ENCODE data around the gene PCSK2.
"Not testable (repeated sequence)": the region's sequence is repeated elsewhere in the genome, so short reads cannot be mapped to it uniquely, and the experiment has no call there.

Gene PCSK2

DNA sequence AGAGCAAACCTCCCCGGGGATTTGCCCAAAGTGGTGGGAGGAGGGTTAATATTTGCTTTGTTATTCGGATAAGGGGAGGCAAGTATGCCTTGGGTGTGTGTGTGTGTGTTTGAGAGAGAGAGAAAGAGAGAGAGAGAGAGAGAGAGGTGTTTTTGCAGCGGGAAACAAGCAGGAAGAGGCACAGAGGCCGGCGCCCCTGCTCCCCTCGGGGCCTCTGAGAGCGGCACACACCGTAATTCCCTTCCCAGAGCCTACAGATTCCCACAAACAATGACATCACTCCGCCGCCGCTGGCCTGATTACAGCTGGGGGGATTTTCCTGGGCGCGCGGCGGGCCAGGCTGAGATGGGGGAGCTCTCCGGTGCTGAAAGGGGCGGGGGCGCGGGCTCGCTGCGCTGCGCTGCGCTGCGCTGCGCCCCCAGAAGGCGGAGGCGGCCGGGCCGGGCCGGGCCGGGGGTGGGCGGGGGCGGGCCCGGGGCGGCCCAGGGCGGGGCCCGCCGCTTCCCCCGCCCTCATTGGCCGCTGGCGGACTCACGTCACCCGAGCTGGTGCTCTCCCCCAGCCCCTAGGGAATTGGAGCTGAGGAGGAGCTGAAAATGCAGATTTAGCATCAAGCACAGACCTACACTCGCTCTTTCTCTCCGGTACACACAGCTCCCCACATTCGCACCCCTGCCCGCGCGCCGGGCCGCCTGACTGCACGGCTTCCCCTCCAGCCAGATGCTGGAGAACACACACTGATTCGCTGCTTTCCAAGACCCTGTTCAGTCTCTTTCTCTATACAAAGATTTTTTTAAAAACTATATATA, at the start of gene PCSK2:
Gene PCSK2, plus strand, starts transcription at position 631 of the 809 bp plus-strand sequence. CDS start 266 bp downstream, outside the sequence.
- in situ Hi-C loops (cut with HindIII; ENCODE audit: low sequenced_read_pairs), result no loop called here

DNA sequence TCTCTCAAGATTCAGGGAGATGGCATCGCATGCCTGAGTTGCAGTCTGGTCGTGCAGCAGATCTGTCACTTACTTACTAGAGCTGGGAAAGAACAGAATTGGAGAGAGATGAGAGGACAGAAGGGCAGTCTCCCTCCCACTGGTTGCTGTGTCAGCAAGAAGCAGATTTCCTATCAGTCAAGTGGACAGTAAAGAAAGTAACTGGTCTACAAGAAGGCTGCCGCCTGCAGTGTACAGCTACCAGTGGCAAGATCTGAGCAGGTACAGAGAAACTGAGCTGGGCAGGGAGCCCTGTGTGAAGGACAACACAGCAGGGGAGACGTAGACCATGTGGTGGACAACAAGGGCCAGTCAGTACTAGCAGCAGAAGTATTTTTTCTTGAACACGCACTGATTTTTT, 49.5 kb upstream of the PCSK2 start:
- in situ Hi-C loops (cut with HindIII; ENCODE audit: low sequenced_read_pairs), result no loop called here

GRCh38 chr20:17179840-17180239, 47.0 kb upstream of the PCSK2 start:
- in situ Hi-C loops (cut with HindIII; ENCODE audit: low sequenced_read_pairs), result no loop called here

GRCh38 chr20:17189976-17190695, 36.7 kb upstream of the PCSK2 start:
- in situ Hi-C loops (cut with HindIII; ENCODE audit: low sequenced_read_pairs), result no loop called here

- in situ Hi-C loops (cut with HindIII; ENCODE audit: low sequenced_read_pairs), result no loop called here
Measured at GRCh38 chr20:17197041-17197440, 29.8 kb upstream of the PCSK2 start.

- in situ Hi-C loops (cut with HindIII; ENCODE audit: low sequenced_read_pairs), result no loop called here
Measured at GRCh38 chr20:17202030-17202429, 24.8 kb upstream of the PCSK2 start.

DNA sequence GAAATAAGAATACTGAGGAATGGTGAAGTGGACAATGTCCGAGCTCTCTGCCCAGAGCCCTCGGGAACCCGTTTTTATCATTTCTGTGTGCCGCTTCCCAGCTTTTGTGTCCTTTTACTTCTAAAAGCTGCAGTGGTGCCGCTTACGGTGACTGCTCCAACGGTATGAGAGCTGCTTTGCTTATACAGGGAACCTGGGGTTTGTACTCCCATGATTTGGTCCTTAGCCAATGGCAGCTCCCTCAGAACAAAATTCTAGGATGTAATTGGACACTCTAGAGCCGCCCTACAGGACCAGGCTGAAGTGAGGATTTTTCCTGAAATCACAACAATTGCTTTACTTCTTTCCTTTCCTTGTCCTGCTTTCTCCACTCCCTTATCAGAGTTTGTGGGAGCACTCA, 24.2 kb upstream of the PCSK2 start:
- in situ Hi-C loops (cut with HindIII; ENCODE audit: low sequenced_read_pairs), result no loop called here

DNA sequence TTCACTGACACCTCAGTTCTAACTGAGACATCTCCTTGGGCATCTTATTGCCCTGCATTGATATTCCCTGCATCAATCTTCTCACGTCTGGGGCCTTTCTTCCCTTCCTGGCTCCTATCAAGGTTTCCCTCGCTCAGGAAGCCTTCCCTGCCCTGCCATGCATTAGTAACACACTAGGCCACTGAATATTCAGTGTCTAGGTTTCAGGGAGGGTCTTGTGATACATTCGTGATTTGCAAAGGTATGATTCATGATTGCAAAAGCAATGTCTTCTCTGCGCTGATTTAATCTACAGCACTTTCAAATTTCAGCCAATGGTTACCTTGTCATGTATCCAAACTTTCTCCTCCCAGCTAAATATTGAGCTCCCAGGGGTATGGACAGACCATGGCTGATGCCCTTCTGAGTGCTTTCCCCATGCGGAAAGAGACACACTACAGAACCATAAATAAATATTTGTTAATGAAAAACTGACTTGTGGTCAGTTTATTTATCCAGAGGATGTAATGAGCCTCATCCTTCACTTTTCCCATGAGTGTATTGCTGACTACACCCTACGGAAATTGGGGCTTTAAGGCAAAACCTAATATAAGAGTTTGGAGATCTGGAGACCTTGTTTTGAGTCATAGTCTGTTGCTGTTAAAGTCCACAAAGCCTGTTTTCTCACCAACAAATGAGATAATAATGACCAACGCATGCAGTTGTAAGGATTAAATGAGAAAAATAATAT, 21.6 kb upstream of the PCSK2 start:
- in situ Hi-C loops (cut with HindIII; ENCODE audit: low sequenced_read_pairs), result no loop called here

DNA sequence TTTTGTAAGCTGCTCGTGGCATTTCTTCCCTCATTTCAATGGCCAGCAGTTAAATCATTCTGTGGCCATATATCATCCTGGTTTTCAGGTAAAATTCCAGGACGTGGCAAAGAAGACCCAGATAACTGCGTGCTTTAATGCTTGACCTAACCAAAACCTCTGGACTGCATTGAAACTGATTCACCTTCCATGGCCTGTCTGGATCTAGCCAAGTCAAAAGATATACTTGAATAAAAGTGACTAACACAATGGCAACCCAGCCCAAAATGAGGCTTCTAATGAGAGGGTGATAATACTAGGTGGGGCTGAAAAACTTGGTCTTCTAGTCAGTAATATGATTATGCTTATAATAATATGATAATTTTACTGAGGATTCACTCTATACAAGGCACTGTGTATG, 16.5 kb upstream of the PCSK2 start:
- in situ Hi-C loops (cut with HindIII; ENCODE audit: low sequenced_read_pairs), result no loop called here

- in situ Hi-C loops (cut with HindIII; ENCODE audit: low sequenced_read_pairs), result no loop called here
Measured at GRCh38 chr20:17210983-17211382, 15.9 kb upstream of the PCSK2 start.

- in situ Hi-C loops (cut with HindIII; ENCODE audit: low sequenced_read_pairs), result no loop called here
Measured at GRCh38 chr20:17215167-17215566, 11.7 kb upstream of the PCSK2 start.

DNA sequence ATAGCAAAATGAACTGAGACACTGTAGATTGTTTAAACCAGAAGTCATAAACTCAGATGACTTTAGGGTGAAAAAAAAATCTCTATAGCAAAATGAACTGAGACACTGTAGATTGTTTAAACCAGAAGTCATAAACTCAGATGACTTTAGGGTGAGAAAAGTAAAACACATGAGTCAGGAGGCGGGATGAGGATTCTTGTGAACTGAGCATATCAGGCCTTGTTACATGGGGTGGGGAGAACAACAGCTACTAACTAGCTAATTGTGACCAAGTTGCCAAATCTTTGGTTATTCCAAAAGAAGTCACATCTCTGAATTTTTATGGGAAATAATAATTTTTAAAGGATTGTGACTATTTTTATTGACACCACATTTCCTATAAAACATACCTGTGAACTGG, 7.0 kb upstream of the PCSK2 start:
- in situ Hi-C loops (cut with HindIII; ENCODE audit: low sequenced_read_pairs), result not testable (repeated sequence)

GRCh38 chr20:17223553-17223952, 3.3 kb upstream of the PCSK2 start:
- in situ Hi-C loops (cut with HindIII; ENCODE audit: low sequenced_read_pairs), result no loop called here

DNA sequence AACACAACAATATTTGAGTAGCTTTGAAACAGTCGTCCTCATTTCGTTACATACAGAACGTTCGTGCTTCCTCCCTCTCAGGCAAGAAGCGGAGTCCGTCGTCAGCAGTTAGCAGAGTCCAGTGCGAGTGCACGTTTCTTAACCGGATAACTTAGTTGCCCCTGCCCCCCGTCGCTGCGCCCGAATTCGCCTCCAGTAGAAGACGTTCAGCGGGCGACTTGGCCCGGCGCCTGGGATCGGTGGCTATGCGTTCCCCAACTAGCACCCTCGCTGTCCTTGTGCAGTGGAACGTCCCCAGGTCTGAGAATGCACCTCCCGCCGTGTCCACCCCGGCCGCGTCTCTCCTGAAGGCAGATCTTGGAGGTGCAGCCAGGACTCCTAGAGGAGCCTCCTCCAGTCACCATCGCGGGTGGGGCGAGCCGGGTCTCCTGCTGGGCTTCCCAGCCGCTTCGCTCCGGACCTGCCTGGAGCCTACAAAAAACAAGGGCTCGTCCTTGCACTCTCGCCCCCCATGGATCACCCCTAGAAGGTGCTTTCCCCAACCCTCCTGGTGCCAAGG, 910 bp upstream of the PCSK2 start:
- in situ Hi-C loops (cut with HindIII; ENCODE audit: low sequenced_read_pairs), result no loop called here

- in situ Hi-C loops (cut with HindIII; ENCODE audit: low sequenced_read_pairs), result no loop called here
Measured at GRCh38 chr20:17227219-17227575, 357 bp downstream of the PCSK2 start.

GRCh38 chr20:17227669-17228623, 1.1 kb downstream of the PCSK2 start:
- in situ Hi-C loops (cut with HindIII; ENCODE audit: low sequenced_read_pairs), result no loop called here

GRCh38 chr20:17228624-17229061, 1.8 kb downstream of the PCSK2 start:
- in situ Hi-C loops (cut with HindIII; ENCODE audit: low sequenced_read_pairs), result no loop called here

DNA sequence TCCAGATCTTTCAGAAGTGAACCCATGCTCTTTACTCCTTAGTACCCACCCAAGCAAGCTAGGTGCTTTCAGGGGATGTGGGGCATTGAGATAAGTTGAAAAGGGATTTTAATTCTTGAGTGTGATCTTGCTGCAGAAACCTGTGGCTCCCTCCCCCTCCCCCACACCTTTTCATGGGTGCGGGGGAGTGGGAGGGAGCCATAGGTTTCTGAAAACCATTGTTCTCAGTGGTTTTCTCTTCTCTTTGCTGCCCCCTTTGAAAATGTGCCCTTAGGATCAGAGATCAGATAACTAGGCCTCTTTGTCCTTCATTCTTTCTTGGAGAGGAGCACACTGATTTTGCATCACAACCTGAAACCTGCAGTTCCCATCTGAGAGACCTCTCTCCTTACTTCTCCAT, 2.4 kb downstream of the PCSK2 start:
- in situ Hi-C loops (cut with HindIII; ENCODE audit: low sequenced_read_pairs), result no loop called here

- in situ Hi-C loops (cut with HindIII; ENCODE audit: low sequenced_read_pairs), result no loop called here
Measured at GRCh38 chr20:17233626-17234025, 6.8 kb downstream of the PCSK2 start.

DNA sequence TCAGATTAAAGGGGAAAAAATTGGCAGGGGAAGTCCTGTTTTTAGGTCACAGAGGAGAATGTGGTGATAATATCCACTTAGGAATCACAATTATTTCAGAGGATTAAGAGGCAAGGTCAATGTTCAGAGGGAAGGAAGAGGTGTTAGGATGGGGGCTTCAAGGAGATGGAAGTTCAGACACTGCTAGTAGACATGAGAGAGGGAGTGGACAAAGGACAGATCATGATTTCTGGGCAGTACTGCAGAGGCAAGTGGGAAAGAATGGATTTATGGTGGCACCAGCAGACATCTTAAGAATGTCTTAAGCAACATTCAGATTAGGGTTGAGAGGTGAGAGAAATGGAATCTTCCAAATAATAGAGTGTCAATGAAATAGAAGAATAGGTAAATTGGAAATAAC, 9.9 kb downstream of the PCSK2 start:
- in situ Hi-C loops (cut with HindIII; ENCODE audit: low sequenced_read_pairs), result no loop called here
